CD4-positive, alpha-beta T cell treated with Interferon alpha-2 for 1 hour (primary cell): ENCODE measurements around the gene USP17L17.
"Not testable (repeated sequence)": the region's sequence is repeated elsewhere in the genome, so short reads cannot be mapped to it uniquely, and the experiment has no call there.

ENCODE experiments used
- DNase-seq, 2 donors: peaks; one replicate each; pipeline ENCODE4 v3.0.0-alpha.2; 2020 to 2022

The USP17L17 gene, protein sequence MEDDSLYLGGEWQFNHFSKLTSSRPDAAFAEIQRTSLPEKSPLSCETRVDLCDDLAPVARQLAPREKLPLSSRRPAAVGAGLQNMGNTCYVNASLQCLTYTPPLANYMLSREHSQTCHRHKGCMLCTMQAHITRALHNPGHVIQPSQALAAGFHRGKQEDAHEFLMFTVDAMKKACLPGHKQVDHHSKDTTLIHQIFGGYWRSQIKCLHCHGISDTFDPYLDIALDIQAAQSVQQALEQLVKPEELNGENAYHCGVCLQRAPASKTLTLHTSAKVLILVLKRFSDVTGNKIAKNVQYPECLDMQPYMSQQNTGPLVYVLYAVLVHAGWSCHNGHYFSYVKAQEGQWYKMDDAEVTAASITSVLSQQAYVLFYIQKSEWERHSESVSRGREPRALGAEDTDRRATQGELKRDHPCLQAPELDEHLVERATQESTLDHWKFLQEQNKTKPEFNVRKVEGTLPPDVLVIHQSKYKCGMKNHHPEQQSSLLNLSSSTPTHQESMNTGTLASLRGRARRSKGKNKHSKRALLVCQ

DNA sequence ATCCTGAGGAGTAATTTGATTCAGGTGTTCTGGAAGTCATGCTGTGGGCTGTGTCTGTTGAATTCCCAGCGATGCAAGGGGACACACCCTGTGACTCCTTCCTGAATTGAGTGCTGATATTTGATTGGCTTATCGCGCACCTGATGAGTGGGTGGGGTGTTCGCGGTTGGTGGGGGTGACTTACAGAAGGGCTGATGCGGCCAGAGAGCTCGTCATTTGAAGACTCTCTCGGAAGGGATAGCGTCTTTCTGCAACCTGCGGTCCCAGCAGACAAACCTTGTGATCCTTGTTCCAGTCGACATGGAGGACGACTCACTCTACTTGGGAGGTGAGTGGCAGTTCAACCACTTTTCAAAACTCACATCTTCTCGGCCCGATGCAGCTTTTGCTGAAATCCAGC lies at the start of gene USP17L17:
Gene USP17L17 (plus strand): TSS at position 301 of the 400 bp plus-strand sequence. CDS start 0 bp downstream, at position 301.
- not testable (repeated sequence) for DNase-seq

DNA sequence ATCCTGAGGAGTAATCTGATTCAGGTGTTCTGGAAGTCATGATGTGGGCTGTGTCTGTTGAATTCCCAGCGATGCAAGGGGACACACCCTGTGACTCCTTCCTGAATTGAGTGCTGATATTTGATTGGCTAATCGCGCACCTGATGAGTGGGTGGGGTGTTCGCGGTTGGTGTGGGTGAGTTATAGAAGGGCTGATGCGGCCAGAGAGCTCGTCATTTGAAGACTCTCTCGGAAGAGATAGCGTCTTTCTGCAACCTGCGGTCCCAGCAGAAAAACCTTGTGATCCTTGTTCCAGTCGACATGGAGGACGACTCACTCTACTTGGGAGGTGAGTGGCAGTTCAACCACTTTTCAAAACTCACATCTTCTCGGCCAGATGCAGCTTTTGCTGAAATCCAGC lies 33.3 kb upstream of the USP17L17 start, which contains the start of gene USP17L10:
Gene USP17L10 (plus strand): TSS at position 301 of the 400 bp plus-strand sequence. CDS start 0 bp downstream, at position 301.
- DNase-seq, result not testable (repeated sequence)

DNA sequence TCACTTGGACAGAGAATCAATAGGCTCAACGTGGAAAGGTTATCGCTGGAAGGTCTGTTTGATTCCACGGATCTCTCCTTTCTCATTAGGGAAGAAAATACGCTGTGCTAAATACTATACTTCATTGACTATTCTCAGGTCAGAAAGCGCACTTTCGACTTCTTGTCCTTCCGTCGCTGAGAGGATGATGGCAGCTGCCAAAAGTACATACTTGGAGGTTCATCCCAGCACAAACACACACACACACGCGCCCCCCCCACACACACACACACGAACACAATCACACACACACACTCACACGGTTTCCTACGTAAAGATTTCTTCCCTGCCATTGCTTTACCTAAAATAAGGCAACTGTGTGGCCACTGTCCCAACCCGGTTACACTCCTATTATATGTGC lies 29.0 kb upstream of the USP17L17 start:
- DNase-seq, result not testable (repeated sequence)

DNA sequence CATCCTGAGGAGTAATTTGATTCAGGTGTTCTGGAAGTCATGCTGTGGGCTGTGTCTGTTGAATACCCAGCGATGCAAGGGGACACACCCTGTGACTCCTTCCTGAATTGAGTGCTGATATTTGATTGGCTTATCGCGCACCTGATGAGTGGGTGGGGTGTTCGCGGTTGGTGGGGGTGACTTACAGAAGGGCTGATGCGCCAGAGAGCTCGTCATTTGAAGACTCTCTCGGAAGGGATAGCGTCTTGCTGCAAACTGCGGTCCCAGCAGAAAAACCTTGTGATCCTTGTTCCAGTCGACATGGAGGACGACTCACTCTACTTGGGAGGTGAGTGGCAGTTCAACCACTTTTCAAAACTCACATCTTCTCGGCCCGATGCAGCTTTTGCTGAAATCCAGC lies 28.6 kb upstream of the USP17L17 start, which contains the start of gene USP17L11:
Gene USP17L11 (plus strand): TSS at position 301 of the 400 bp plus-strand sequence. CDS start 0 bp downstream, at position 301.
- DNase-seq, result not testable (repeated sequence)

DNA sequence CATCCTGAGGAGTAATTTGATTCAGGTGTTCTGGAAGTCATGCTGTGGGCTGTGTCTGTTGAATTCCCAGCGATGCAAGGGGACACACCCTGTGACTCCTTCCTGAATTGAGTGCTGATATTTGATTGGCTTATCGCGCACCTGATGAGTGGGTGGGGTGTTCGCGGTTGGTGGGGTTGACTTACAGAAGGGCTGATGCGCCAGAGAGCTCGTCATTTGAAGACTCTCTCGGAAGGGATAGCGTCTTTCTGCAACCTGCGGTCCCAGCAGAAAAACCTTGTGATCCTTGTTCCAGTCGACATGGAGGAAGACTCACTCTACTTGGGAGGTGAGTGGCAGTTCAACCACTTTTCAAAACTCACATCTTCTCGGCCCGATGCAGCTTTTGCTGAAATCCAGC lies 23.8 kb upstream of the USP17L17 start, which contains the start of gene USP17L12:
Gene USP17L12 (plus strand): TSS at position 301 of the 400 bp plus-strand sequence. CDS start 0 bp downstream, at position 301.
- not testable (repeated sequence) for DNase-seq

DNA sequence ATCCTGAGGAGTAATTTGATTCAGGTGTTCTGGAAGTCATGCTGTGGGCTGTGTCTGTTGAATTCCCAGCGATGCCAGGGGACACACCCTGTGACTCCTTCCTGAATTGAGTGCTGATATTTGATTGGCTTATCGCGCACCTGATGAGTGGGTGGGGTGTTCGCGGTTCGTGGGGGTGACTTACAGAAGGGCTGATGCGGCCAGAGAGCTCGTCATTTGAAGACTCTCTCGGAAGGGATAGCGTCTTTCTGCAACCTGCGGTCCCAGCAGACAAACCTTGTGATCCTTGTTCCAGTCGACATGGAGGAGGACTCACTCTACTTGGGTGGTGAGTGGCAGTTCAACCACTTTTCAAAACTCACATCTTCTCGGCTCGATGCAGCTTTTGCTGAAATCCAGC lies 19.1 kb upstream of the USP17L17 start, which contains the start of gene USP17L13:
Gene USP17L13 (plus strand): TSS at position 301 of the 400 bp plus-strand sequence. CDS start 0 bp downstream, at position 301.
- DNase-seq, result not testable (repeated sequence)

DNA sequence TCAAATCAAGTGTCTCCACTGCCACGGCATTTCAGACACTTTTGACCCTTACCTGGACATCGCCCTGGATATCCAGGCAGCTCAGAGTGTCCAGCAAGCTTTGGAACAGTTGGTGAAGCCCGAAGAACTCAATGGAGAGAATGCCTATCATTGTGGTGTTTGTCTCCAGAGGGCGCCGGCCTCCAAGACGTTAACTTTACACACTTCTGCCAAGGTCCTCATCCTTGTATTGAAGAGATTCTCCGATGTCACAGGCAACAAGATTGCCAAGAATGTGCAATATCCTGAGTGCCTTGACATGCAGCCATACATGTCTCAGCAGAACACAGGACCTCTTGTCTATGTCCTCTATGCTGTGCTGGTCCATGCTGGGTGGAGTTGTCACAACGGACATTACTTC lies 13.4 kb upstream of the USP17L17 start:
- not testable (repeated sequence) for DNase-seq

DNA sequence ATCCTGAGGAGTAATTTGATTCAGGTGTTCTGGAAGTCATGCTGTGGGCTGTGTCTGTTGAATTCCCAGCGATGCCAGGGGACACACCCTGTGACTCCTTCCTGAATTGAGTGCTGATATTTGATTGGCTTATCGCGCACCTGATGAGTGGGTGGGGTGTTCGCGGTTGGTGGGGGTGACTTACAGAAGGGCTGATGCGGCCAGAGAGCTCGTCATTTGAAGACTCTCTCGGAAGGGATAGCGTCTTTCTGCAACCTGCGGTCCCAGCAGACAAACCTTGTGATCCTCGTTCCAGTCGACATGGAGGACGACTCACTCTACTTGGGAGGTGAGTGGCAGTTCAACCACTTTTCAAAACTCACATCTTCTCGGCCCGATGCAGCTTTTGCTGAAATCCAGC lies 9.6 kb upstream of the USP17L17 start, which contains the start of gene USP17L15:
Gene USP17L15 (plus strand): TSS at position 301 of the 400 bp plus-strand sequence. CDS start 0 bp downstream, at position 301.
- not testable (repeated sequence) for DNase-seq

DNA sequence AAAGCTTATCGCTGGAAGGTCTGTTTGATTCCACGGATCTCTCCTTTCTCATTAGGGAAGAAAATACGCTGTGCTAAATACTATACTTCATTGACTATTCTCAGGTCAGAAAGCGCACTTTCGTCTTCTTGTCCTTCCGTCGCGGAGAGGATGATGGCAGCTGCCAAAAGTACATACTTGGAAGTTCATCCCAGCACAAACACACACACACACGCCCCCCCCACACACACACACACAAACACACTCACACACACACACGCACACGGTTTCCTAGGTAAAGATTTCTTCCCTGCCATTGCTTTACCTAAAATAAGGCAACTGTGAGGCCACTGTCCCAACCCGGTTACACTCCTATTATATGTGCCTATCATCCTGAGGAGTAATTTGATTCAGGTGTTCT lies 5.2 kb upstream of the USP17L17 start:
- DNase-seq, result not testable (repeated sequence)

DNA sequence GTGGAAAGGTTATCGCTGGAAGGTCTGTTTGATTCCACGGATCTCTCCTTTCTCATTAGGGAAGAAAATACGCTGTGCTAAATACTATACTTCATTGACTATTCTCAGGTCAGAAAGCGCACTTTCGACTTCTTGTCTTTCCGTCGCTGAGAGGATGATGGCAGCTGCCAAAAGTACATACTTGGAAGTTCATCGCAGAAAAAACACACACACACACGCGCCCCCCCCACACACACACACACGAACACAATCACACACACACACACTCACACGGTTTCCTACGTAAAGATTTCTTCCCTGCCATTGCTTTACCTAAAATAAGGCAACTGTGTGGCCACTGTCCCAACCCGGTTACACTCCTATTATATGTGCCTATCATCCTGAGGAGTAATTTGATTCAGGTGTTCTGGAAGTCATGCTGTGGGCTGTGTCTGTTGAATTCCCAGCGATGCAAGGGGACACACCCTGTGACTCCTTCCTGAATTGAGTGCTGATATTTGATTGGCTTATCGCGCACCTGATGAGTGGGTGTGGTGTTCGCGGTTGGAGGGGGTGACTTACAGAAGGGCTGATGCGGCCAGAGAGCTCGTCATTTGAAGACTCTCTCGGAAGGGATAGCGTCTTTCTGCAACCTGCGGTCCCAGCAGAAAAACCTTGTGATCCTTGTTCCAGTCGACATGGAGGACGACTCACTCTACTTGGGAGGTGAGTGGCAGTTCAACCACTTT lies 4.4 kb downstream of the USP17L17 start, which contains the start of gene USP17L18:
Gene USP17L18 (plus strand): TSS at position 678 of the 728 bp plus-strand sequence. CDS start 0 bp downstream, at position 678.
- DNase-seq, result not testable (repeated sequence)

DNA sequence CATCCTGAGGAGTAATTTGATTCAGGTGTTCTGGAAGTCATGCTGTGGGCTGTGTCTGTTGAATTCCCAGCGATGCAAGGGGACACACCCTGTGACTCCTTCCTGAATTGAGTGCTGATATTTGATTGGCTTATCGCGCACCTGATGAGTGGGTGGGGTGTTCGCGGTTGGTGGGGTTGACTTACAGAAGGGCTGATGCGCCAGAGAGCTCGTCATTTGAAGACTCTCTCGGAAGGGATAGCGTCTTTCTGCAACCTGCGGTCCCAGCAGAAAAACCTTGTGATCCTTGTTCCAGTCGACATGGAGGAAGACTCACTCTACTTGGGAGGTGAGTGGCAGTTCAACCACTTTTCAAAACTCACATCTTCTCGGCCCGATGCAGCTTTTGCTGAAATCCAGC lies 9.4 kb downstream of the USP17L17 start, which contains the start of gene USP17L19:
Gene USP17L19 (plus strand): TSS at position 301 of the 400 bp plus-strand sequence. CDS start 0 bp downstream, at position 301.
- DNase-seq, result not testable (repeated sequence)

DNA sequence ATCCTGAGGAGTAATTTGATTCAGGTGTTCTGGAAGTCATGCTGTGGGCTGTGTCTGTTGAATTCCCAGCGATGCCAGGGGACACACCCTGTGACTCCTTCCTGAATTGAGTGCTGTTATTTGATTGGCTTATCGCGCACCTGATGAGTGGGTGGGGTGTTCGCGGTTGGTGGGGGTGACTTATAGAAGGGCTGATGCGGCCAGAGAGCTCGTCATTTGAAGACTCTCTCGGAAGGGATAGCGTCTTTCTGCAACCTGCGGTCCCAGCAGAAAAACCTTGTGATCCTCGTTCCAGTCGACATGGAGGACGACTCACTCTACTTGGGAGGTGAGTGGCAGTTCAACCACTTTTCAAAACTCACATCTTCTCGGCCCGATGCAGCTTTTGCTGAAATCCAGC lies 14.1 kb downstream of the USP17L17 start, which contains the start of gene USP17L20:
Gene USP17L20 (plus strand): TSS at position 301 of the 400 bp plus-strand sequence. CDS start 0 bp downstream, at position 301.
- not testable (repeated sequence) for DNase-seq

DNA sequence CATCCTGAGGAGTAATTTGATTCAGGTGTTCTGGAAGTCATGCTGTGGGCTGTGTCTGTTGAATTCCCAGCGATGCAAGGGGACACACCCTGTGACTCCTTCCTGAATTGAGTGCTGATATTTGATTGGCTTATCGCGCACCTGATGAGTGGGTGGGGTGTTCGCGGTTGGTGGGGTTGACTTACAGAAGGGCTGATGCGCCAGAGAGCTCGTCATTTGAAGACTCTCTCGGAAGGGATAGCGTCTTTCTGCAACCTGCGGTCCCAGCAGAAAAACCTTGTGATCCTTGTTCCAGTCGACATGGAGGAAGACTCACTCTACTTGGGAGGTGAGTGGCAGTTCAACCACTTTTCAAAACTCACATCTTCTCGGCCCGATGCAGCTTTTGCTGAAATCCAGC lies 18.9 kb downstream of the USP17L17 start, which contains the start of gene USP17L21:
Gene USP17L21 (plus strand): TSS at position 301 of the 400 bp plus-strand sequence. CDS start 0 bp downstream, at position 301.
- not testable (repeated sequence) for DNase-seq

DNA sequence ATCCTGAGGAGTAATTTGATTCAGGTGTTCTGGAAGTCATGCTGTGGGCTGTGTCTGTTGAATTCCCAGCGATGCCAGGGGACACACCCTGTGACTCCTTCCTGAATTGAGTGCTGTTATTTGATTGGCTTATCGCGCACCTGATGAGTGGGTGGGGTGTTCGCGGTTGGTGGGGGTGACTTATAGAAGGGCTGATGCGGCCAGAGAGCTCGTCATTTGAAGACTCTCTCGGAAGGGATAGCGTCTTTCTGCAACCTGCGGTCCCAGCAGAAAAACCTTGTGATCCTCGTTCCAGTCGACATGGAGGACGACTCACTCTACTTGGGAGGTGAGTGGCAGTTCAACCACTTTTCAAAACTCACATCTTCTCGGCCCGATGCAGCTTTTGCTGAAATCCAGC lies 23.6 kb downstream of the USP17L17 start, which contains the start of gene USP17L22:
Gene USP17L22 (plus strand): TSS at position 301 of the 400 bp plus-strand sequence. CDS start 0 bp downstream, at position 301.
- DNase-seq, result not testable (repeated sequence)

DNA sequence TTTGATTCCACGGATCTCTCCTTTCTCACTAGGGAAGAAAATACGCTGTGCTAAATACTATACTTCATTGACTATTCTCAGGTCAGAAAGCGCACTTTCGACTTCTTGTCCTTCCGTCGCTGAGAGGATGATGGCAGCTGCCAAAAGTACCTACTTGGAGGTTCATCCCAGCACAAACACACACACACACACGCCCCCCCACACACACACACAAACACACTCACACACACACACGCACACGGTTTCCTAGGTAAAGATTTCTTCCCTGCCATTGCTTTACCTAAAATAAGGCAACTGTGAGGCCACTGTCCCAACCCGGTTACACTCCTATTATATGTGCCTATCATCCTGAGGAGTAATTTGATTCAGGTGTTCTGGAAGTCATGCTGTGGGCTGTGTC lies 28.0 kb downstream of the USP17L17 start:
- DNase-seq, result not testable (repeated sequence)
